ENCODE measurements around the gene AMOT.

GRCh38 chrX:112736310-112736709 is 104.3 kb downstream of the AMOT start:
- no peak for TF ChIP-seq REST (IDR thresholded peaks at IDR 0.05; ENCODE audit: low read depth)
- TF ChIP-seq MAX (IDR thresholded peaks at IDR 0.05) = no peak
- TF ChIP-seq CEBPB (IDR thresholded peaks at IDR 0.05) = no peak
- TF ChIP-seq USF1 (IDR thresholded peaks at IDR 0.05) = no peak
- TF ChIP-seq RAD21 (IDR thresholded peaks at IDR 0.05; ENCODE audit: low read depth) = no peak
- no peak for TF ChIP-seq EGR1 (IDR thresholded peaks at IDR 0.05)
- TF ChIP-seq NFIC (IDR thresholded peaks at IDR 0.05) = no peak
- TF ChIP-seq TEAD4 (IDR thresholded peaks at IDR 0.05) = no peak
